K562 (cell line): ENCODE results near the gene URM1. TPM values are rescaled to one million over a fixed set of nuclear protein-coding genes. Genes with fewer than 3 reads are reported as not detected.

Experiments used
- ARID2 ChIP-seq: fragments of 450-650 bp; IDR thresholded peaks from 2 replicates; pipeline ENCODE4 v1.6.1; 2017; ENCODE audit warnings: antibody characterized with exemption, mild to moderate bottlenecking
- BCLAF1 ChIP-seq, 2 experiments: fragments of 450-650 bp in 1 of 2; IDR thresholded peaks; 2 replicates each; pipeline ENCODE4 v1.6.1; 2011 to 2017; ENCODE audit warnings: low read depth in 2 of 2, antibody characterized with exemption in 1 of 2, borderline replicate concordance in 1 of 2, low read length in 1 of 2, mild to moderate bottlenecking in 1 of 2, mixed read lengths in 1 of 2; ENCODE audit not compliant: control insufficient read depth in 1 of 2
- CEBPB ChIP-seq: fragments of 450-650 bp; IDR thresholded peaks from 2 replicates; pipeline ENCODE4 v1.6.1; 2016; ENCODE audit warnings: missing genetic modification characterization, missing compliant biosample characterization
- FOSL1 ChIP-seq: fragments of 200-800 bp; sonication (Bioruptor generic); conservative IDR thresholded peaks from 2 replicates; pipeline ENCODE4 v1.6.1; 2016; ENCODE audit warnings: missing genetic modification characterization, missing compliant biosample characterization
- FOXP1 ChIP-seq: sonication (generic); formaldehyde crosslinking; IDR thresholded peaks from 2 replicates; pipeline ENCODE4 v1.8.0; 2022; ENCODE audit warnings: mild to moderate bottlenecking, missing genetic modification reagents
- HMG20B ChIP-seq: fragments of 250-450 bp; sonication (Bioruptor Pico); IDR thresholded peaks from 2 replicates; pipeline ENCODE4 v1.5.0; 2021; ENCODE audit warnings: mild to moderate bottlenecking
- HNRNPLL ChIP-seq: fragments of 200-400 bp; formaldehyde crosslinking; IDR thresholded peaks from 2 replicates; pipeline ENCODE4 v1.6.1; 2017; ENCODE audit warnings: low read length, low read depth, mild to moderate bottlenecking; ENCODE audit not compliant: poor library complexity, severe bottlenecking
- JUND ChIP-seq, 2 experiments: IDR thresholded peaks; 2 replicates in 1 of 2; 3 replicates in 1 of 2; pipeline ENCODE4 v1.6.1; 2011; ENCODE audit warnings: borderline replicate concordance in 2 of 2, low read depth in 2 of 2, low read length in 2 of 2, improper control_type of control experiment in 1 of 2, missing biosample characterization in 1 of 2, missing genetic modification characterization in 1 of 2, missing genetic modification reagents in 1 of 2
- KDM1A ChIP-seq, 2 experiments: fragments of 450-650 bp; IDR thresholded peaks; 2 replicates each; pipeline ENCODE4 v1.6.1; 2016; ENCODE audit warnings: mild to moderate bottlenecking in 2 of 2
- MYBL2 ChIP-seq, 2 experiments: fragments of 450-650 bp in 1 of 2; sonication (generic) in 1 of 2; formaldehyde crosslinking in 1 of 2; IDR thresholded peaks; 2 replicates each; pipeline versions ENCODE4 v1.6.1 to v1.8.1; 2017 to 2022; ENCODE audit warnings: borderline replicate concordance in 1 of 2, inconsistent platforms in 1 of 2, low read depth in 1 of 2, mild to moderate bottlenecking in 1 of 2, missing genetic modification reagents in 1 of 2, moderate library complexity in 1 of 2
- NFIX ChIP-seq: fragments of 250-450 bp; sonication (Bioruptor Pico); IDR thresholded peaks from 2 replicates; pipeline ENCODE4 v1.4.0; 2020; ENCODE audit warnings: low read depth, mild to moderate bottlenecking, moderate library complexity
- PTRF ChIP-seq: fragments of 450-650 bp; IDR thresholded peaks from 2 replicates; pipeline ENCODE4 v1.6.1; 2016; ENCODE audit warnings: mild to moderate bottlenecking, missing genetic modification characterization, missing compliant biosample characterization
- THAP12 ChIP-seq: fragments of 250-450 bp; sonication (Bioruptor Pico); IDR thresholded peaks from 2 replicates; pipeline ENCODE4 v1.9.0; 2021; ENCODE audit warnings: mild to moderate bottlenecking, inconsistent platforms
- TRIM25 ChIP-seq: fragments of 450-650 bp; IDR thresholded peaks from 2 replicates; pipeline ENCODE4 v1.7.0; 2016; ENCODE audit warnings: borderline replicate concordance
- ZBTB1 ChIP-seq: sonication (generic); formaldehyde crosslinking; IDR thresholded peaks from 2 replicates; pipeline ENCODE4 v1.8.1; 2023; ENCODE audit warnings: missing genetic modification reagents, low read depth, mild to moderate bottlenecking, borderline replicate concordance
- ZKSCAN3 ChIP-seq: fragments of 250-450 bp; sonication (Bioruptor Pico); IDR thresholded peaks from 2 replicates; pipeline ENCODE4 v1.4.0; 2020
- ZNF263 ChIP-seq: sonication (generic); formaldehyde crosslinking; IDR thresholded peaks from 2 replicates; pipeline ENCODE4 v1.8.0; 2022; ENCODE audit warnings: mild to moderate bottlenecking, missing genetic modification reagents, borderline replicate concordance
- ZNF76 ChIP-seq: fragments of 250-450 bp; sonication (Bioruptor Pico); IDR thresholded peaks from 2 replicates; pipeline ENCODE4 v1.4.0; 2020; ENCODE audit warnings: mild to moderate bottlenecking, moderate library complexity, borderline replicate concordance
- polyA plus RNA-seq, 8 experiments: library from polyadenylated mRNA; depleted of rRNA in 4 of 8; stranded (reverse) in 5 of 8; unstranded in 3 of 8; fragments of >200 nt; fragmentation: Nextera tagmentation in 2 of 8; fragmentation: Illumina TruSeq in 1 of 8; extraction: Ambion mirVana in 2 of 8; extraction: Trizol in 1 of 8; gene quantifications; 2 replicates each; pipeline versions ENCODE4 v1.2.1 to v1.2.3, GENCODE V29; 2011 to 2014; ENCODE audit warnings: inconsistent platforms in 1 of 8, missing spikeins in 1 of 8
- total RNA-seq, 7 experiments: library from RNA; depleted of rRNA in 6 of 7; stranded (reverse); fragments of >200 nt in 6 of 7; fragmentation: Illumina TruSeq in 2 of 7; extraction: Trizol in 2 of 7; gene quantifications; 2 replicates each; pipeline versions ENCODE4 v1.2.1 to v1.2.3, GENCODE V29; 2011 to 2021; ENCODE audit warnings: low replicate concordance in 1 of 7

URM1 gene
- total and polyA plus RNA-seq, 9 of the 15 experiments (the other 6 are each of a cell fraction or from before 2014, with no cell fraction given): 10.1 to 88.9 (median 53.3) TPM

GRCh38 chr9:128370752-128371629 is at the start of gene URM1 (continued):
- TF ChIP-seq BCLAF1 (IDR thresholded peaks at IDR 0.05; ENCODE audit: borderline replicate concordance in 1 of 2, control insufficient read depth in 1 of 2, low read depth in 2 of 2, low read length in 1 of 2) (no peak), CEBPB (tag) (no peak), HNRNPLL (peak; percentile 74), THAP12 (CRISPR knock-in tag) (no peak), PTRF (tag) (no peak), ZBTB1 (CRISPR knock-in tag) (0 out of 2 replicates have a peak, but pooled peaks have one; percentile 48), KDM1A (IDR thresholded peaks at IDR 0.05) (no peak), FOSL1 (tag) (peak; percentile 85), ZKSCAN3 (CRISPR knock-in tag) (no peak), ARID2 (no peak), NFIX (CRISPR knock-in tag) (no peak), HMG20B (CRISPR knock-in tag) (no peak), FOXP1 (no peak), ZNF263 (CRISPR knock-in tag) (no peak), JUND (IDR thresholded peaks at IDR 0.05; ENCODE audit: borderline replicate concordance, low read depth, low read length) (peak; percentile 54; the same call in 1 of the 2 replicates), JUND (tag; IDR thresholded peaks at IDR 0.05; ENCODE audit: borderline replicate concordance, low read depth, low read length) (peak; percentile 49; the same call in 1 of the 3 replicates), ZNF76 (no peak), MYBL2 (IDR thresholded peaks at IDR 0.05; ENCODE audit: low read depth) (no peak), MYBL2 (CRISPR knock-in tag; IDR thresholded peaks at IDR 0.05; ENCODE audit: borderline replicate concordance) (no peak), TRIM25 (no peak)
